ENCODE results near the gene HOXA5. TPM values are rescaled to one million over a fixed set of nuclear protein-coding genes. Genes with fewer than 3 reads are reported as not detected.

The HOXA5 gene
- total and polyA plus RNA-seq, 10 of the 15 experiments (the other 5 are each of a cell fraction or from before 2014, with no cell fraction given), result 0.05 to 0.13 TPM; not detected in 8

DNA sequence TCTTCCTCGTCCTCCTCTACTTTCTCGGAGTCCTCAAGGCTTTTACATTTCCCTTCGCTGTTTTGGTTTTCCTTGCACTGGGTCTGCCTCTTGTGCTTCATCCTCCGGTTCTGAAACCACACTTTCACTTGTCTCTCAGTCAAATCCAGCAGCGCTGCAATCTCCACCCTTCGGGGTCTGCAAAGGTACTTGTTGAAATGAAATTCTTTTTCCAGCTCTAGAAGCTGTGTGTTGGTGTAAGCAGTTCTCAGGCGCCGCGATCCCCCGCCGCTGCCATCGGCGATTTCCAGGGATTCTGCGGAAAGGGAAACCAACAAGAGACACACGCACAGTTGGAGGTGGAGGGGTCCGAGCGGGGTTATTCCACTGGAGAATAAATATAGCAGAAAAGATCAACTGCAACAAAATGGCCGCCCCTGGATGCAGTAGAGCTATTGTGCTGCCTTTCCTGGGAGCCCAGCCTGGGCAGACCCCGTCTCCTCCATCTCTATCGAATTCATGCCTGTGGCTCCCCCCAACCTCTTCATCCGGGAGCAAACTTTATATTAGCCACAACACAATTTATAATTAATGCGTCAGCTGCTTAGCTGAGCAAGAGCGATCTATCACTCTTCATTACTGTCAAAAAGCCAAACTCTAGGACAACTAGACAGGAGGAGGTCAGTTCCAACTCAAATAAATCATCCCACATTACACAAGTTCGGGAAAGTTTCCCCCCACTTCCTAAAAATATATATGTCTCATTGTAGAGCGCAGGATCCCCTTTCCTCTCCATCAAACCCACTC, 42.1 kb downstream of the HOXA5 start:
- 88% methylated on average over 25 of the region's 25 CpGs for WGBS (ENCODE audit: insufficient coverage, insufficient replicate concordance, low lambda C conversion rate, missing lambda C conversion rate)
- Histone ChIP-seq H3K4me3 (no peak overlapping the region), H3K9ac (ENCODE audit: control insufficient read depth, insufficient read depth, low read length) (no peak overlapping the region), H3K27ac (ENCODE audit: control insufficient read depth, insufficient read depth) (no peak overlapping the region), H4K20me1 (ENCODE audit: control insufficient read depth, insufficient read depth) (no peaks in the 10 kb centered on the region), H3K27me3 (replicated peaks in 1 of 2; ENCODE audit: control insufficient read depth in 2 of 2, insufficient read depth in 2 of 2, low read length in 1 of 2) (peaks cover 4% of the 10 kb centered on the region in 2 experiments), H3K36me3 (ENCODE audit: control insufficient read depth in 2 of 2, insufficient read depth in 2 of 2, low read length in 1 of 2) (no peaks in the 10 kb centered on the region), H3K79me2 (ENCODE audit: control insufficient read depth, insufficient read depth, low read length) (no peaks in the 10 kb centered on the region), H2AFZ (ENCODE audit: control insufficient read depth, low read depth, low read length) (no peak overlapping the region), H3K4me2 (ENCODE audit: control insufficient read depth, insufficient read depth) (no peak overlapping the region), H3K4me1 (ENCODE audit: control insufficient read depth, insufficient read depth, low read length) (peaks cover 6% of the 10 kb centered on the region), H3K9me3 (replicated peaks; ENCODE audit: control insufficient read depth, insufficient read depth, low read length) (no peaks in the 10 kb centered on the region; the same call in 2 of the 3 replicates)
- intact Hi-C loops (cut with micrococcal nuclease; ENCODE audit: unreplicated experiment), result no loop called here
- DNase-seq (ENCODE audit: low read depth, low spot score) (no peak), FAIRE-seq (no peak), ATAC-seq (no peak)
- ChIA-PET POLR2A (no interaction called here), SMC1A (ENCODE audit: uncharacterized antibody, unreplicated experiment) (interaction anchor here (0.7 kb wide), 1 partner anchor 19 kb away, joined by 3 read pairs; no protein-coding TSS in a partner anchor), RAD21 (ENCODE audit: unreplicated experiment) (no interaction called here), CTCF (no interaction called here)
- BruUV-seq (replicated peaks), result no TSS peak
- in situ Hi-C loops (cut with MboI), result no loop called here
- TF ChIP-seq SMAD1 (IDR thresholded peaks at IDR 0.05; ENCODE audit: low read depth, partially characterized antibody), result no peak
- TF ChIP-seq, protein P1, sequence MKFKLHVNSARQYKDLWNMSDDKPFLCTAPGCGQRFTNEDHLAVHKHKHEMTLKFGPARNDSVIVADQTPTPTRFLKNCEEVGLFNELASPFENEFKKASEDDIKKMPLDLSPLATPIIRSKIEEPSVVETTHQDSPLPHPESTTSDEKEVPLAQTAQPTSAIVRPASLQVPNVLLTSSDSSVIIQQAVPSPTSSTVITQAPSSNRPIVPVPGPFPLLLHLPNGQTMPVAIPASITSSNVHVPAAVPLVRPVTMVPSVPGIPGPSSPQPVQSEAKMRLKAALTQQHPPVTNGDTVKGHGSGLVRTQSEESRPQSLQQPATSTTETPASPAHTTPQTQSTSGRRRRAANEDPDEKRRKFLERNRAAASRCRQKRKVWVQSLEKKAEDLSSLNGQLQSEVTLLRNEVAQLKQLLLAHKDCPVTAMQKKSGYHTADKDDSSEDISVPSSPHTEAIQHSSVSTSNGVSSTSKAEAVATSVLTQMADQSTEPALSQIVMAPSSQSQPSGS (IDR thresholded peaks at IDR 0.05; ENCODE audit: low read length), result no peak
- no peak for TF ChIP-seq SREBF2 (IDR thresholded peaks at IDR 0.05; ENCODE audit: low read length)
- no peak for TF ChIP-seq MYC (IDR thresholded peaks at IDR 0.05; ENCODE audit: insufficient read depth, insufficient read length, insufficient replicate concordance, low read length, severe bottlenecking)
- TF ChIP-seq, protein P2, sequence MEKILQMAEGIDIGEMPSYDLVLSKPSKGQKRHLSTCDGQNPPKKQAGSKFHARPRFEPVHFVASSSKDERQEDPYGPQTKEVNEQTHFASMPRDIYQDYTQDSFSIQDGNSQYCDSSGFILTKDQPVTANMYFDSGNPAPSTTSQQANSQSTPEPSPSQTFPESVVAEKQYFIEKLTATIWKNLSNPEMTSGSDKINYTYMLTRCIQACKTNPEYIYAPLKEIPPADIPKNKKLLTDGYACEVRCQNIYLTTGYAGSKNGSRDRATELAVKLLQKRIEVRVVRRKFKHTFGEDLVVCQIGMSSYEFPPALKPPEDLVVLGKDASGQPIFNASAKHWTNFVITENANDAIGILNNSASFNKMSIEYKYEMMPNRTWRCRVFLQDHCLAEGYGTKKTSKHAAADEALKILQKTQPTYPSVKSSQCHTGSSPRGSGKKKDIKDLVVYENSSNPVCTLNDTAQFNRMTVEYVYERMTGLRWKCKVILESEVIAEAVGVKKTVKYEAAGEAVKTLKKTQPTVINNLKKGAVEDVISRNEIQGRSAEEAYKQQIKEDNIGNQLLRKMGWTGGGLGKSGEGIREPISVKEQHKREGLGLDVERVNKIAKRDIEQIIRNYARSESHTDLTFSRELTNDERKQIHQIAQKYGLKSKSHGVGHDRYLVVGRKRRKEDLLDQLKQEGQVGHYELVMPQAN (conservative IDR thresholded peaks at IDR 0.05), result no peak
- no peak for TF ChIP-seq IKZF1 (conservative IDR thresholded peaks at IDR 0.05)
- TF ChIP-seq, protein P3, sequence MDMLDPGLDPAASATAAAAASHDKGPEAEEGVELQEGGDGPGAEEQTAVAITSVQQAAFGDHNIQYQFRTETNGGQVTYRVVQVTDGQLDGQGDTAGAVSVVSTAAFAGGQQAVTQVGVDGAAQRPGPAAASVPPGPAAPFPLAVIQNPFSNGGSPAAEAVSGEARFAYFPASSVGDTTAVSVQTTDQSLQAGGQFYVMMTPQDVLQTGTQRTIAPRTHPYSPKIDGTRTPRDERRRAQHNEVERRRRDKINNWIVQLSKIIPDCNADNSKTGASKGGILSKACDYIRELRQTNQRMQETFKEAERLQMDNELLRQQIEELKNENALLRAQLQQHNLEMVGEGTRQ (IDR thresholded peaks at IDR 0.05; ENCODE audit: borderline replicate concordance, low read depth, low read length), result no peak
- TF ChIP-seq, protein P4, sequence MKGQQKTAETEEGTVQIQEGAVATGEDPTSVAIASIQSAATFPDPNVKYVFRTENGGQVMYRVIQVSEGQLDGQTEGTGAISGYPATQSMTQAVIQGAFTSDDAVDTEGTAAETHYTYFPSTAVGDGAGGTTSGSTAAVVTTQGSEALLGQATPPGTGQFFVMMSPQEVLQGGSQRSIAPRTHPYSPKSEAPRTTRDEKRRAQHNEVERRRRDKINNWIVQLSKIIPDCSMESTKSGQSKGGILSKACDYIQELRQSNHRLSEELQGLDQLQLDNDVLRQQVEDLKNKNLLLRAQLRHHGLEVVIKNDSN (IDR thresholded peaks at IDR 0.05; ENCODE audit: borderline replicate concordance, extremely low read length, insufficient read depth, low read depth, low read length), result no peak
- TF ChIP-seq STAT1 (conservative IDR thresholded peaks at IDR 0.05), result no peak
- no peak for TF ChIP-seq NR2C1 (IDR thresholded peaks at IDR 0.05)
- no peak for TF ChIP-seq ZNF217 (IDR thresholded peaks at IDR 0.05)
- no peak for TF ChIP-seq NRF1 (conservative IDR thresholded peaks at IDR 0.05; ENCODE audit: low read depth, low read length)
- no peak for TF ChIP-seq SIN3A (IDR thresholded peaks at IDR 0.05; ENCODE audit: low read depth, low read length)
- TF ChIP-seq, protein P5, sequence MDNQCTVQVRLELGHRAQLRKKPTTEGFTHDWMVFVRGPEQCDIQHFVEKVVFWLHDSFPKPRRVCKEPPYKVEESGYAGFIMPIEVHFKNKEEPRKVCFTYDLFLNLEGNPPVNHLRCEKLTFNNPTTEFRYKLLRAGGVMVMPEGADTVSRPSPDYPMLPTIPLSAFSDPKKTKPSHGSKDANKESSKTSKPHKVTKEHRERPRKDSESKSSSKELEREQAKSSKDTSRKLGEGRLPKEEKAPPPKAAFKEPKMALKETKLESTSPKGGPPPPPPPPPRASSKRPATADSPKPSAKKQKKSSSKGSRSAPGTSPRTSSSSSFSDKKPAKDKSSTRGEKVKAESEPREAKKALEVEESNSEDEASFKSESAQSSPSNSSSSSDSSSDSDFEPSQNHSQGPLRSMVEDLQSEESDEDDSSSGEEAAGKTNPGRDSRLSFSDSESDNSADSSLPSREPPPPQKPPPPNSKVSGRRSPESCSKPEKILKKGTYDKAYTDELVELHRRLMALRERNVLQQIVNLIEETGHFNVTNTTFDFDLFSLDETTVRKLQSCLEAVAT (IDR thresholded peaks at IDR 0.05), result no peak
- TF ChIP-seq, protein P6, sequence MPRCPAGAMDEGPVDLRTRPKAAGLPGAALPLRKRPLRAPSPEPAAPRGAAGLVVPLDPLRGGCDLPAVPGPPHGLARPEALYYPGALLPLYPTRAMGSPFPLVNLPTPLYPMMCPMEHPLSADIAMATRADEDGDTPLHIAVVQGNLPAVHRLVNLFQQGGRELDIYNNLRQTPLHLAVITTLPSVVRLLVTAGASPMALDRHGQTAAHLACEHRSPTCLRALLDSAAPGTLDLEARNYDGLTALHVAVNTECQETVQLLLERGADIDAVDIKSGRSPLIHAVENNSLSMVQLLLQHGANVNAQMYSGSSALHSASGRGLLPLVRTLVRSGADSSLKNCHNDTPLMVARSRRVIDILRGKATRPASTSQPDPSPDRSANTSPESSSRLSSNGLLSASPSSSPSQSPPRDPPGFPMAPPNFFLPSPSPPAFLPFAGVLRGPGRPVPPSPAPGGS (IDR thresholded peaks at IDR 0.05; ENCODE audit: borderline replicate concordance, insufficient read depth, low read depth, low read length, poor library complexity, severe bottlenecking), result no peak
